Body of pancreas (tissue), 4 donors: ENCODE measurements around the gene CCDC85C.

Experiments used
- POLR2A ChIP-seq, 3 donors: fragments of 450-650 bp; IDR thresholded peaks; one replicate each; pipeline ENCODE4 v1.6.1; 2016; ENCODE audit warnings: antibody characterized with exemption in 3 of 3, mild to moderate bottlenecking in 2 of 3
- TF ChIP-seq, protein P1 (sequence below), 7 experiments: fragments of 450-650 bp in 4 of 7; fragments of 200-600 bp in 3 of 7; sonication (generic) in 3 of 7; IDR thresholded peaks; one replicate each; pipeline ENCODE4 v1.5.1; 2016 to 2019; ENCODE audit warnings: antibody characterized with exemption in 7 of 7

- TF ChIP-seq, protein P1, sequence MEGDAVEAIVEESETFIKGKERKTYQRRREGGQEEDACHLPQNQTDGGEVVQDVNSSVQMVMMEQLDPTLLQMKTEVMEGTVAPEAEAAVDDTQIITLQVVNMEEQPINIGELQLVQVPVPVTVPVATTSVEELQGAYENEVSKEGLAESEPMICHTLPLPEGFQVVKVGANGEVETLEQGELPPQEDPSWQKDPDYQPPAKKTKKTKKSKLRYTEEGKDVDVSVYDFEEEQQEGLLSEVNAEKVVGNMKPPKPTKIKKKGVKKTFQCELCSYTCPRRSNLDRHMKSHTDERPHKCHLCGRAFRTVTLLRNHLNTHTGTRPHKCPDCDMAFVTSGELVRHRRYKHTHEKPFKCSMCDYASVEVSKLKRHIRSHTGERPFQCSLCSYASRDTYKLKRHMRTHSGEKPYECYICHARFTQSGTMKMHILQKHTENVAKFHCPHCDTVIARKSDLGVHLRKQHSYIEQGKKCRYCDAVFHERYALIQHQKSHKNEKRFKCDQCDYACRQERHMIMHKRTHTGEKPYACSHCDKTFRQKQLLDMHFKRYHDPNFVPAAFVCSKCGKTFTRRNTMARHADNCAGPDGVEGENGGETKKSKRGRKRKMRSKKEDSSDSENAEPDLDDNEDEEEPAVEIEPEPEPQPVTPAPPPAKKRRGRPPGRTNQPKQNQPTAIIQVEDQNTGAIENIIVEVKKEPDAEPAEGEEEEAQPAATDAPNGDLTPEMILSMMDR (IDR thresholded peaks at IDR 0.05) = no peak
- TF ChIP-seq POLR2A (IDR thresholded peaks at IDR 0.05) = no peak
These were observed 8.8 kb upstream of the CCDC85C start for GRCh38 chr14:99612738-99613330.
